H1 (cell line): ENCODE measurements around the gene SRSF3. TPM values are rescaled to one million over a fixed set of nuclear protein-coding genes. Genes with fewer than 3 reads are reported as not detected.

Experiments
- polyA plus RNA-seq, 7 experiments: library from polyadenylated mRNA; depleted of rRNA in 3 of 7; stranded (reverse) in 5 of 7; unstranded in 2 of 7; fragments of >200 nt in 5 of 7; fragments of 200-250 nt in 2 of 7; gene quantifications; 1 replicate in 5 of 7; 2 replicates in 1 of 7; 4 replicates in 1 of 7; pipeline versions ENCODE4 v1.2.1 to v1.2.3, GENCODE V29; 2011 to 2013; ENCODE audit warnings: missing spikeins in 2 of 7, mixed read lengths in 2 of 7
- total RNA-seq: library from RNA; stranded (reverse); fragmentation: NEBNext Ultra II Directional; extraction: Animal tissue kit (Norgen Biotek cat#: 25700); gene quantifications from 2 replicates; pipeline ENCODE4 v1.2.1, GENCODE V29; 2021
- TF ChIP-seq, protein P1 (sequence below): fragments of 300-600 bp; sonication (generic); IDR thresholded peaks from 2 replicates; pipeline ENCODE4 v1.7.1; 2012; ENCODE audit warnings: low read length, moderate library complexity, mild to moderate bottlenecking, inconsistent platforms; ENCODE audit not compliant: insufficient replicate concordance

Gene SRSF3
- total and polyA plus RNA-seq, 2 of the 8 experiments (the other 6 are each of a cell fraction or from before 2014, with no cell fraction given): 471 to 689 TPM

DNA sequence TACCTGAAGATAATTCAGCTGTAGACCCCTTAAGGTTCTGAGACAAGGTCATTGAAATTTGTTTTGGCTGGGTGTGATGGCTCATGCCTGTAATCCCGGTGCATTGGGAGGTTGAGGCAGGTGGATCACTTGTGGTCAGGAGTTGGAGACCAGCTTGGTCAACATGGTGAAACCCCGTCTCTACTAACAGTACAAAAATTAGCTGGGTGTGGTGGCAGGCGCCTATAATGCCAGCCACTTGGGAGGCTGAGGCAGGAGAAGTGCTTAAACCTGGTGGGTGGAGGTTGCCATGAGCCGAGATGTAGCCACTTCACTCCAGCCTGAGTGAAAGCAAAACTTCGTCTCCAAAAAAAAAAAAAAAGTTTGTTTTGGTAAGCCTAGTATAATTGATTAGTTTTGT, 11.0 kb downstream of the SRSF3 start (continued):
- TF ChIP-seq, protein P1, sequence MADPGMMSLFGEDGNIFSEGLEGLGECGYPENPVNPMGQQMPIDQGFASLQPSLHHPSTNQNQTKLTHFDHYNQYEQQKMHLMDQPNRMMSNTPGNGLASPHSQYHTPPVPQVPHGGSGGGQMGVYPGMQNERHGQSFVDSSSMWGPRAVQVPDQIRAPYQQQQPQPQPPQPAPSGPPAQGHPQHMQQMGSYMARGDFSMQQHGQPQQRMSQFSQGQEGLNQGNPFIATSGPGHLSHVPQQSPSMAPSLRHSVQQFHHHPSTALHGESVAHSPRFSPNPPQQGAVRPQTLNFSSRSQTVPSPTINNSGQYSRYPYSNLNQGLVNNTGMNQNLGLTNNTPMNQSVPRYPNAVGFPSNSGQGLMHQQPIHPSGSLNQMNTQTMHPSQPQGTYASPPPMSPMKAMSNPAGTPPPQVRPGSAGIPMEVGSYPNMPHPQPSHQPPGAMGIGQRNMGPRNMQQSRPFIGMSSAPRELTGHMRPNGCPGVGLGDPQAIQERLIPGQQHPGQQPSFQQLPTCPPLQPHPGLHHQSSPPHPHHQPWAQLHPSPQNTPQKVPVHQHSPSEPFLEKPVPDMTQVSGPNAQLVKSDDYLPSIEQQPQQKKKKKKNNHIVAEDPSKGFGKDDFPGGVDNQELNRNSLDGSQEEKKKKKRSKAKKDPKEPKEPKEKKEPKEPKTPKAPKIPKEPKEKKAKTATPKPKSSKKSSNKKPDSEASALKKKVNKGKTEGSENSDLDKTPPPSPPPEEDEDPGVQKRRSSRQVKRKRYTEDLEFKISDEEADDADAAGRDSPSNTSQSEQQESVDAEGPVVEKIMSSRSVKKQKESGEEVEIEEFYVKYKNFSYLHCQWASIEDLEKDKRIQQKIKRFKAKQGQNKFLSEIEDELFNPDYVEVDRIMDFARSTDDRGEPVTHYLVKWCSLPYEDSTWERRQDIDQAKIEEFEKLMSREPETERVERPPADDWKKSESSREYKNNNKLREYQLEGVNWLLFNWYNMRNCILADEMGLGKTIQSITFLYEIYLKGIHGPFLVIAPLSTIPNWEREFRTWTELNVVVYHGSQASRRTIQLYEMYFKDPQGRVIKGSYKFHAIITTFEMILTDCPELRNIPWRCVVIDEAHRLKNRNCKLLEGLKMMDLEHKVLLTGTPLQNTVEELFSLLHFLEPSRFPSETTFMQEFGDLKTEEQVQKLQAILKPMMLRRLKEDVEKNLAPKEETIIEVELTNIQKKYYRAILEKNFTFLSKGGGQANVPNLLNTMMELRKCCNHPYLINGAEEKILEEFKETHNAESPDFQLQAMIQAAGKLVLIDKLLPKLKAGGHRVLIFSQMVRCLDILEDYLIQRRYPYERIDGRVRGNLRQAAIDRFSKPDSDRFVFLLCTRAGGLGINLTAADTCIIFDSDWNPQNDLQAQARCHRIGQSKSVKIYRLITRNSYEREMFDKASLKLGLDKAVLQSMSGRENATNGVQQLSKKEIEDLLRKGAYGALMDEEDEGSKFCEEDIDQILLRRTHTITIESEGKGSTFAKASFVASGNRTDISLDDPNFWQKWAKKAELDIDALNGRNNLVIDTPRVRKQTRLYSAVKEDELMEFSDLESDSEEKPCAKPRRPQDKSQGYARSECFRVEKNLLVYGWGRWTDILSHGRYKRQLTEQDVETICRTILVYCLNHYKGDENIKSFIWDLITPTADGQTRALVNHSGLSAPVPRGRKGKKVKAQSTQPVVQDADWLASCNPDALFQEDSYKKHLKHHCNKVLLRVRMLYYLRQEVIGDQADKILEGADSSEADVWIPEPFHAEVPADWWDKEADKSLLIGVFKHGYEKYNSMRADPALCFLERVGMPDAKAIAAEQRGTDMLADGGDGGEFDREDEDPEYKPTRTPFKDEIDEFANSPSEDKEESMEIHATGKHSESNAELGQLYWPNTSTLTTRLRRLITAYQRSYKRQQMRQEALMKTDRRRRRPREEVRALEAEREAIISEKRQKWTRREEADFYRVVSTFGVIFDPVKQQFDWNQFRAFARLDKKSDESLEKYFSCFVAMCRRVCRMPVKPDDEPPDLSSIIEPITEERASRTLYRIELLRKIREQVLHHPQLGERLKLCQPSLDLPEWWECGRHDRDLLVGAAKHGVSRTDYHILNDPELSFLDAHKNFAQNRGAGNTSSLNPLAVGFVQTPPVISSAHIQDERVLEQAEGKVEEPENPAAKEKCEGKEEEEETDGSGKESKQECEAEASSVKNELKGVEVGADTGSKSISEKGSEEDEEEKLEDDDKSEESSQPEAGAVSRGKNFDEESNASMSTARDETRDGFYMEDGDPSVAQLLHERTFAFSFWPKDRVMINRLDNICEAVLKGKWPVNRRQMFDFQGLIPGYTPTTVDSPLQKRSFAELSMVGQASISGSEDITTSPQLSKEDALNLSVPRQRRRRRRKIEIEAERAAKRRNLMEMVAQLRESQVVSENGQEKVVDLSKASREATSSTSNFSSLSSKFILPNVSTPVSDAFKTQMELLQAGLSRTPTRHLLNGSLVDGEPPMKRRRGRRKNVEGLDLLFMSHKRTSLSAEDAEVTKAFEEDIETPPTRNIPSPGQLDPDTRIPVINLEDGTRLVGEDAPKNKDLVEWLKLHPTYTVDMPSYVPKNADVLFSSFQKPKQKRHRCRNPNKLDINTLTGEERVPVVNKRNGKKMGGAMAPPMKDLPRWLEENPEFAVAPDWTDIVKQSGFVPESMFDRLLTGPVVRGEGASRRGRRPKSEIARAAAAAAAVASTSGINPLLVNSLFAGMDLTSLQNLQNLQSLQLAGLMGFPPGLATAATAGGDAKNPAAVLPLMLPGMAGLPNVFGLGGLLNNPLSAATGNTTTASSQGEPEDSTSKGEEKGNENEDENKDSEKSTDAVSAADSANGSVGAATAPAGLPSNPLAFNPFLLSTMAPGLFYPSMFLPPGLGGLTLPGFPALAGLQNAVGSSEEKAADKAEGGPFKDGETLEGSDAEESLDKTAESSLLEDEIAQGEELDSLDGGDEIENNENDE: no peak
